IMR-90 (cell line): ENCODE data around the gene OAS3. TPM values are rescaled to one million over a fixed set of nuclear protein-coding genes. Genes with fewer than 3 reads are reported as not detected.

Experiments
- ATAC-seq: fragments of 200-7000 bp; cut with Tn5 transposase; 2 replicates; pipeline ENCODE4 v1.9.1; 2020; ENCODE audit warnings: low read depth, mild to moderate bottlenecking, moderate library complexity
- BruUV-seq: library from RNA; stranded (reverse); fragments of 400-500 nt; replicated peaks from 2 replicates; lab custom pipeline; 2021; lab: Mats Ljungman, UMichigan
- CTCF ChIA-PET: fragments of 300-600 bp; formaldehyde crosslinking; extraction: SDS; loops from one replicate; lab custom pipeline; 2021; ENCODE audit warnings: antibody characterized with exemption; lab: Yijun Ruan, JAX
- POLR2A ChIA-PET: fragments of 300-600 bp; sonication (Branson Sonifier 250); formaldehyde crosslinking; loops from one replicate; lab custom pipeline; 2022; ENCODE audit warnings: antibody characterized with exemption; ENCODE audit not compliant: unreplicated experiment; lab: Charles Lee
- DNase-seq: peaks from one replicate; pipeline ENCODE4 v3.0.0; 2013
- H2AFZ ChIP-seq: replicated peaks from 2 replicates; pipeline ENCODE3; 2013; ENCODE audit warnings: low read length, mild to moderate bottlenecking; ENCODE audit not compliant: poor library complexity
- H2AK5ac ChIP-seq: 2 replicates; pipeline ENCODE4 v1.6.1; 2013; ENCODE audit warnings: low read depth, low read length, inconsistent platforms
- H2AK9ac ChIP-seq: replicated peaks from 2 replicates; pipeline ENCODE3; 2013; ENCODE audit warnings: mild to moderate bottlenecking, low read depth, low read length, moderate library complexity; ENCODE audit not compliant: poor library complexity
- H2BK120ac ChIP-seq: 2 replicates; pipeline ENCODE4 v1.6.1; 2013; ENCODE audit warnings: low read depth, low read length, inconsistent platforms
- H2BK15ac ChIP-seq: 3 replicates; pipeline ENCODE4 v1.6.1; 2013; ENCODE audit warnings: low read depth, low read length, inconsistent platforms
- H2BK20ac ChIP-seq: 2 replicates; pipeline ENCODE4 v1.6.1; 2013; ENCODE audit warnings: low read depth, mild to moderate bottlenecking, inconsistent platforms, low read length, moderate library complexity
- H2BK5ac ChIP-seq: 2 replicates; pipeline ENCODE4 v1.6.1; 2013; ENCODE audit warnings: mild to moderate bottlenecking, low read depth, low read length, inconsistent platforms; ENCODE audit not compliant: poor library complexity, severe bottlenecking
- H3K14ac ChIP-seq: replicated peaks from 2 replicates; pipeline ENCODE4 v1.6.1; 2013; ENCODE audit warnings: low read depth, low read length, inconsistent platforms
- H3K18ac ChIP-seq: 2 replicates; pipeline ENCODE4 v1.6.1; 2013; ENCODE audit warnings: low read depth, low read length, control low read depth
- H3K23ac ChIP-seq: 2 replicates; pipeline ENCODE4 v1.6.1; 2013; ENCODE audit warnings: low read depth, low read length, inconsistent platforms
- H3K27ac ChIP-seq: 2 replicates; pipeline ENCODE4 v1.5.1; 2013; ENCODE audit warnings: mild to moderate bottlenecking, control low read depth, low read length; ENCODE audit not compliant: insufficient read depth
- H3K27me3 ChIP-seq: 2 replicates; pipeline ENCODE4 v1.6.1; 2013; ENCODE audit warnings: low read length; ENCODE audit not compliant: control insufficient read depth, insufficient read depth
- H3K36me3 ChIP-seq: 2 replicates; pipeline ENCODE4 v1.6.1; 2013; ENCODE audit warnings: low read length, mixed read lengths; ENCODE audit not compliant: control insufficient read depth, insufficient read depth
- H3K4ac ChIP-seq: 2 replicates; pipeline ENCODE4 v1.6.1; 2013; ENCODE audit warnings: low read depth, low read length, inconsistent platforms
- H3K4me1 ChIP-seq: 2 replicates; pipeline ENCODE4 v1.6.1; 2013; ENCODE audit warnings: low read length, mixed read lengths; ENCODE audit not compliant: control insufficient read depth, insufficient read depth
- H3K4me2 ChIP-seq: 2 replicates; pipeline ENCODE4 v1.6.1; 2013; ENCODE audit warnings: low read depth, mild to moderate bottlenecking, control low read depth, low read length, moderate library complexity
- H3K4me3 ChIP-seq: 2 replicates; pipeline ENCODE4 v1.5.1; 2013; ENCODE audit warnings: low read depth, mild to moderate bottlenecking, control low read depth, low read length, moderate library complexity; ENCODE audit not compliant: insufficient read depth
- H3K56ac ChIP-seq: 2 replicates; pipeline ENCODE4 v1.6.1; 2013; ENCODE audit warnings: low read length, inconsistent platforms; ENCODE audit not compliant: insufficient read depth; ENCODE audit errors: extremely low read depth
- H3K79me1 ChIP-seq, 2 experiments: 2 replicates each; pipeline ENCODE4 v1.6.1; 2013; ENCODE audit warnings: low read length in 2 of 2, inconsistent platforms in 1 of 2, low read depth in 1 of 2
- H3K9ac ChIP-seq: 2 replicates; pipeline ENCODE4 v1.6.1; 2013; ENCODE audit warnings: low read depth, low read length, control low read depth
- H3K9me1 ChIP-seq: 2 replicates; pipeline ENCODE4 v1.6.1; 2013; ENCODE audit warnings: low read length, inconsistent platforms; ENCODE audit not compliant: insufficient read depth
- H3K9me3 ChIP-seq: 2 replicates; pipeline ENCODE4 v1.6.1; 2013; ENCODE audit warnings: low read length; ENCODE audit not compliant: control insufficient read depth, insufficient read depth
- H4K20me1 ChIP-seq: 2 replicates; pipeline ENCODE4 v1.6.1; 2013; ENCODE audit warnings: low read length, inconsistent platforms; ENCODE audit not compliant: insufficient read depth
- H4K5ac ChIP-seq: 2 replicates; pipeline ENCODE4 v1.6.1; 2013; ENCODE audit warnings: mild to moderate bottlenecking, low read depth, low read length, control low read depth
- H4K8ac ChIP-seq, 2 experiments: 2 replicates each; pipeline ENCODE4 v1.6.1; 2013; ENCODE audit warnings: low read depth in 2 of 2, low read length in 2 of 2, control low read depth in 1 of 2, inconsistent platforms in 1 of 2
- H4K91ac ChIP-seq: 2 replicates; pipeline ENCODE4 v1.6.1; 2013; ENCODE audit warnings: low read depth, low read length, inconsistent platforms; ENCODE audit not compliant: insufficient read depth
- BHLHE40 ChIP-seq: fragments of 150-350 bp; IDR thresholded peaks from 2 replicates; pipeline ENCODE4 v1.6.1; 2016; ENCODE audit warnings: mild to moderate bottlenecking, low read depth, low read length
- CEBPB ChIP-seq: IDR thresholded peaks from 2 replicates; pipeline ENCODE4 v1.6.1; 2012; ENCODE audit warnings: low read depth, low read length, improper control_type of control experiment
- CHD1 ChIP-seq: IDR thresholded peaks from 2 replicates; pipeline ENCODE4 v1.6.1; 2012; ENCODE audit warnings: low read depth, low read length, improper control_type of control experiment
- CTCF ChIP-seq: conservative IDR thresholded peaks from 2 replicates; pipeline ENCODE4 v1.5.1; 2012; ENCODE audit warnings: mild to moderate bottlenecking, low read depth, low read length, improper control_type of control experiment
- FOS ChIP-seq: fragments of 150-350 bp; IDR thresholded peaks from 2 replicates; pipeline ENCODE4 v1.6.1; 2016; ENCODE audit warnings: low read depth, low read length
- MAFK ChIP-seq: IDR thresholded peaks from 2 replicates; pipeline ENCODE4 v1.6.1; 2012; ENCODE audit warnings: low read depth, low read length, improper control_type of control experiment
- MAZ ChIP-seq: IDR thresholded peaks from 2 replicates; pipeline ENCODE4 v1.6.1; 2012; ENCODE audit warnings: low read depth, mild to moderate bottlenecking, low read length, improper control_type of control experiment, moderate library complexity, borderline replicate concordance
- MXI1 ChIP-seq: IDR thresholded peaks from 2 replicates; pipeline ENCODE4 v1.6.1; 2012; ENCODE audit warnings: low read depth, mild to moderate bottlenecking, low read length, moderate library complexity, borderline replicate concordance
- NFE2L2 ChIP-seq: fragments of 150-350 bp; IDR thresholded peaks from 2 replicates; pipeline ENCODE4 v1.6.1; 2016; ENCODE audit warnings: low read depth, mild to moderate bottlenecking, low read length
- POLR2A ChIP-seq: IDR thresholded peaks from 2 replicates; pipeline ENCODE4 v1.6.1; 2012; ENCODE audit warnings: mild to moderate bottlenecking, low read depth, low read length
- RAD21 ChIP-seq: IDR thresholded peaks from 2 replicates; pipeline ENCODE4 v1.6.1; 2012; ENCODE audit warnings: low read length, improper control_type of control experiment
- RCOR1 ChIP-seq: IDR thresholded peaks from 2 replicates; pipeline ENCODE4 v1.6.1; 2012; ENCODE audit warnings: mild to moderate bottlenecking, low read length, improper control_type of control experiment; ENCODE audit not compliant: insufficient replicate concordance
- RFX5 ChIP-seq: IDR thresholded peaks from 2 replicates; pipeline ENCODE4 v1.8.0; 2012; ENCODE audit warnings: low read depth, mild to moderate bottlenecking, low read length, moderate library complexity
- SMC3 ChIP-seq: fragments of 150-350 bp; IDR thresholded peaks from 2 replicates; pipeline ENCODE4 v1.6.1; 2016; ENCODE audit warnings: low read depth, mild to moderate bottlenecking, antibody characterized with exemption, low read length, moderate library complexity
- WGBS, 2 experiments: methylation state at CpG; one replicate each; pipeline versions ENCODE4 v1.1.5 to v1.1.7; 2013; ENCODE audit warnings: missing lambda C conversion rate in 2 of 2; ENCODE audit not compliant: insufficient read length in 1 of 2; ENCODE audit errors: extremely low coverage in 2 of 2; 5-methylcytosine and 5-hydroxymethylcytosine counted together
- dilution Hi-C: fragments of 300-500 bp; cut with HindIII; formaldehyde crosslinking; loops from one replicate; pipeline ENCODE4 v1.14.3; 2018; ENCODE audit warnings: low sequenced_read_pairs; ENCODE audit not compliant: unreplicated experiment
- in situ Hi-C: fragments of 300-500 bp; cut with MboI; formaldehyde crosslinking; loops from 3 replicates; pipeline ENCODE4 v1.14.3; 2019; ENCODE audit warnings: low sequenced_read_pairs, inconsistent platforms, mixed read lengths
- intact Hi-C: fragments of 100-400 bp; cut with micrococcal nuclease; formaldehyde crosslinking; loops from 2 replicates; pipeline ENCODE4 v1.10.0; 2022
- polyA plus RNA-seq, 3 experiments: library from polyadenylated mRNA; depleted of rRNA; stranded (reverse); fragments of >200 nt; gene quantifications; 2 replicates each; pipeline ENCODE4 v1.2.3, GENCODE V29; 2012; ENCODE audit warnings: low replicate concordance in 1 of 3
- total RNA-seq: library from RNA; depleted of rRNA; stranded (reverse); fragments of >200 nt; gene quantifications from 2 replicates; pipeline ENCODE4 v1.2.3, GENCODE V29; 2012
- TF ChIP-seq, protein P1 (sequence below): fragments of 150-350 bp; IDR thresholded peaks from 2 replicates; pipeline ENCODE4 v1.6.1; 2017; ENCODE audit warnings: mild to moderate bottlenecking, antibody characterized with exemption, low read length, low read depth
- TF ChIP-seq, protein P2 (sequence below): fragments of 150-350 bp; IDR thresholded peaks from 2 replicates; pipeline ENCODE4 v1.6.1; 2016; ENCODE audit warnings: low read depth, mild to moderate bottlenecking, low read length, moderate library complexity, borderline replicate concordance

Gene OAS3
- total and polyA plus RNA-seq, 2 of the 4 experiments (the other 2 are of a cell fraction): 4.1 to 7.8 TPM

- intact Hi-C loops: no loop called here
- Histone ChIP-seq H2AK5ac (no peak overlapping the region), H3K4me1 (peaks cover 1% of the 10 kb centered on the region; the same call in 1 of the 2 replicates), H3K9me1 (no peaks in the 10 kb centered on the region), H3K9me3 (no peaks in the 10 kb centered on the region), H2BK5ac (no peak overlapping the region), H3K56ac (no peak overlapping the region), H3K79me1 (no peaks in the 10 kb centered on the region), H3K4me2 (no peak overlapping the region), H3K23ac (no peak overlapping the region), H3K27me3 (no peaks in the 10 kb centered on the region), H3K27ac (no peak overlapping the region), H4K91ac (no peak overlapping the region), H3K9ac (no peak overlapping the region), H4K20me1 (no peaks in the 10 kb centered on the region), H2BK20ac (no peak overlapping the region), H3K4me3 (no peak overlapping the region), H2AFZ (no peak overlapping the region), H4K5ac (no peak overlapping the region), H2BK15ac (no peak overlapping the region), H3K4ac (no peak overlapping the region), H2BK120ac (no peak overlapping the region), H3K14ac (no peak overlapping the region), H2AK9ac (no peak overlapping the region), H3K18ac (no peak overlapping the region), H3K36me3 (no peaks in the 10 kb centered on the region), H4K8ac (no peak overlapping the region)
- in situ Hi-C loops: no loop called here
- no peak for TF ChIP-seq CHD1
- TF ChIP-seq MAFK: no peak
- no peak for TF ChIP-seq POLR2A
- TF ChIP-seq BHLHE40: no peak
- no peak for TF ChIP-seq MXI1
- no peak for TF ChIP-seq MAZ
- no peak for TF ChIP-seq NFE2L2
- TF ChIP-seq CTCF: no peak
- no peak for TF ChIP-seq RCOR1
- TF ChIP-seq FOS: no peak
- no peak for TF ChIP-seq CEBPB
- TF ChIP-seq, protein P1, sequence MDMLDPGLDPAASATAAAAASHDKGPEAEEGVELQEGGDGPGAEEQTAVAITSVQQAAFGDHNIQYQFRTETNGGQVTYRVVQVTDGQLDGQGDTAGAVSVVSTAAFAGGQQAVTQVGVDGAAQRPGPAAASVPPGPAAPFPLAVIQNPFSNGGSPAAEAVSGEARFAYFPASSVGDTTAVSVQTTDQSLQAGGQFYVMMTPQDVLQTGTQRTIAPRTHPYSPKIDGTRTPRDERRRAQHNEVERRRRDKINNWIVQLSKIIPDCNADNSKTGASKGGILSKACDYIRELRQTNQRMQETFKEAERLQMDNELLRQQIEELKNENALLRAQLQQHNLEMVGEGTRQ: no peak
- no peak for TF ChIP-seq RAD21
- TF ChIP-seq, protein P2, sequence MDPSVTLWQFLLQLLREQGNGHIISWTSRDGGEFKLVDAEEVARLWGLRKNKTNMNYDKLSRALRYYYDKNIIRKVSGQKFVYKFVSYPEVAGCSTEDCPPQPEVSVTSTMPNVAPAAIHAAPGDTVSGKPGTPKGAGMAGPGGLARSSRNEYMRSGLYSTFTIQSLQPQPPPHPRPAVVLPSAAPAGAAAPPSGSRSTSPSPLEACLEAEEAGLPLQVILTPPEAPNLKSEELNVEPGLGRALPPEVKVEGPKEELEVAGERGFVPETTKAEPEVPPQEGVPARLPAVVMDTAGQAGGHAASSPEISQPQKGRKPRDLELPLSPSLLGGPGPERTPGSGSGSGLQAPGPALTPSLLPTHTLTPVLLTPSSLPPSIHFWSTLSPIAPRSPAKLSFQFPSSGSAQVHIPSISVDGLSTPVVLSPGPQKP: no peak
- no peak for TF ChIP-seq SMC3
- TF ChIP-seq RFX5: no peak
- POLR2A ChIA-PET: no interaction called here
- no CpG with 5 or more reads among the region's 4 CpGs for WGBS, 2 experiments
- DNase-seq (no peak), ATAC-seq (no peak)
- BruUV-seq: no TSS peak
- dilution Hi-C loops: no loop called here
- CTCF ChIA-PET: interaction anchor here (0.6 to 0.7 kb wide), 2 partner anchors 982 to 1004 kb away, joined by 3 read pairs; no protein-coding TSS in a partner anchor
Measured at GRCh38 chr12:112905451-112906089, 32.7 kb upstream of the OAS3 start.
